SK-N-SH (cell line): Measurements from ENCODE around the gene MYO16.

Experiments used
- CTCF ChIP-seq: fragments of 200-600 bp; sonication (generic); IDR thresholded peaks from 2 replicates; pipeline ENCODE4 v1.6.1; 2017; ENCODE audit warnings: antibody characterized with exemption, mild to moderate bottlenecking, moderate library complexity
- EP300 ChIP-seq, 2 experiments: IDR thresholded peaks; 2 replicates each; pipeline versions ENCODE4 v1.4.0 to v1.6.1; 2012; ENCODE audit warnings: borderline replicate concordance in 1 of 2, low read depth in 1 of 2, low read length in 1 of 2
- JUND ChIP-seq: IDR thresholded peaks from 2 replicates; pipeline ENCODE4 v1.4.0; 2012
- PBX3 ChIP-seq: IDR thresholded peaks from 2 replicates; pipeline ENCODE4; 2012
- POLR2AphosphoS5 ChIP-seq: IDR thresholded peaks from 2 replicates; pipeline ENCODE4 v1.6.1; 2012; ENCODE audit warnings: low read depth, low read length
- USF2 ChIP-seq: fragments of 150-350 bp; IDR thresholded peaks from 2 replicates; pipeline ENCODE4 v1.6.1; 2017; ENCODE audit warnings: antibody characterized with exemption, low read length, low read depth, borderline replicate concordance
- TF ChIP-seq, protein P1 (sequence below): IDR thresholded peaks from 2 replicates; pipeline ENCODE4 v1.4.0; 2012; ENCODE audit warnings: low read depth, borderline replicate concordance
- TF ChIP-seq, protein P2 (sequence below): IDR thresholded peaks from 2 replicates; pipeline ENCODE4 v1.6.1; 2012; ENCODE audit warnings: mild to moderate bottlenecking, low read depth, low read length, moderate library complexity

- TF ChIP-seq, protein P1, sequence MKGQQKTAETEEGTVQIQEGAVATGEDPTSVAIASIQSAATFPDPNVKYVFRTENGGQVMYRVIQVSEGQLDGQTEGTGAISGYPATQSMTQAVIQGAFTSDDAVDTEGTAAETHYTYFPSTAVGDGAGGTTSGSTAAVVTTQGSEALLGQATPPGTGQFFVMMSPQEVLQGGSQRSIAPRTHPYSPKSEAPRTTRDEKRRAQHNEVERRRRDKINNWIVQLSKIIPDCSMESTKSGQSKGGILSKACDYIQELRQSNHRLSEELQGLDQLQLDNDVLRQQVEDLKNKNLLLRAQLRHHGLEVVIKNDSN = no peak
- TF ChIP-seq CTCF (no peak), JUND (no peak), USF2 (no peak), PBX3 (no peak), EP300 (IDR thresholded peaks at IDR 0.05; ENCODE audit: borderline replicate concordance in 1 of 2, low read depth in 1 of 2, low read length in 1 of 2) (no peak), POLR2AphosphoS5 (no peak)
- TF ChIP-seq, protein P2, sequence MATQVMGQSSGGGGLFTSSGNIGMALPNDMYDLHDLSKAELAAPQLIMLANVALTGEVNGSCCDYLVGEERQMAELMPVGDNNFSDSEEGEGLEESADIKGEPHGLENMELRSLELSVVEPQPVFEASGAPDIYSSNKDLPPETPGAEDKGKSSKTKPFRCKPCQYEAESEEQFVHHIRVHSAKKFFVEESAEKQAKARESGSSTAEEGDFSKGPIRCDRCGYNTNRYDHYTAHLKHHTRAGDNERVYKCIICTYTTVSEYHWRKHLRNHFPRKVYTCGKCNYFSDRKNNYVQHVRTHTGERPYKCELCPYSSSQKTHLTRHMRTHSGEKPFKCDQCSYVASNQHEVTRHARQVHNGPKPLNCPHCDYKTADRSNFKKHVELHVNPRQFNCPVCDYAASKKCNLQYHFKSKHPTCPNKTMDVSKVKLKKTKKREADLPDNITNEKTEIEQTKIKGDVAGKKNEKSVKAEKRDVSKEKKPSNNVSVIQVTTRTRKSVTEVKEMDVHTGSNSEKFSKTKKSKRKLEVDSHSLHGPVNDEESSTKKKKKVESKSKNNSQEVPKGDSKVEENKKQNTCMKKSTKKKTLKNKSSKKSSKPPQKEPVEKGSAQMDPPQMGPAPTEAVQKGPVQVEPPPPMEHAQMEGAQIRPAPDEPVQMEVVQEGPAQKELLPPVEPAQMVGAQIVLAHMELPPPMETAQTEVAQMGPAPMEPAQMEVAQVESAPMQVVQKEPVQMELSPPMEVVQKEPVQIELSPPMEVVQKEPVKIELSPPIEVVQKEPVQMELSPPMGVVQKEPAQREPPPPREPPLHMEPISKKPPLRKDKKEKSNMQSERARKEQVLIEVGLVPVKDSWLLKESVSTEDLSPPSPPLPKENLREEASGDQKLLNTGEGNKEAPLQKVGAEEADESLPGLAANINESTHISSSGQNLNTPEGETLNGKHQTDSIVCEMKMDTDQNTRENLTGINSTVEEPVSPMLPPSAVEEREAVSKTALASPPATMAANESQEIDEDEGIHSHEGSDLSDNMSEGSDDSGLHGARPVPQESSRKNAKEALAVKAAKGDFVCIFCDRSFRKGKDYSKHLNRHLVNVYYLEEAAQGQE = no peak
Observed at GRCh38 chr13:109058087-109058486, 428.7 kb downstream of the MYO16 start.
